BE2C (cell line): Measurements from ENCODE around the gene FBLN2. TPM values are rescaled to one million over a fixed set of nuclear protein-coding genes. Genes with fewer than 3 reads are reported as not detected.
A peak's percentile ranks its signal among the peaks of the same experiment; 100 is the strongest.
"Not testable (repeated sequence)": the region's sequence is repeated elsewhere in the genome, so short reads cannot be mapped to it uniquely, and the experiment has no call there.

ENCODE experiments used
- DNase-seq: peaks from one replicate; pipeline ENCODE4 v3.0.0-alpha.2; 2020
- H3K27me3 ChIP-seq: fragments of 250-450 bp; sonication (Bioruptor Pico); 2 replicates; pipeline ENCODE4 v1.5.1; 2020; ENCODE audit warnings: mild to moderate bottlenecking
- H3K36me3 ChIP-seq: fragments of 250-450 bp; sonication (Bioruptor Pico); 2 replicates; pipeline ENCODE4 v1.5.1; 2020; ENCODE audit warnings: mild to moderate bottlenecking
- H3K4me1 ChIP-seq: fragments of 250-450 bp; sonication (Bioruptor Pico); 2 replicates; pipeline ENCODE4 v1.5.1; 2020
- H3K4me3 ChIP-seq: 2 replicates; pipeline ENCODE4 v1.5.1; 2011; ENCODE audit warnings: low read depth, low read length
- H3K9me3 ChIP-seq: fragments of 250-450 bp; sonication (Bioruptor Pico); 2 replicates; pipeline ENCODE4 v1.5.1; 2020
- CTCF ChIP-seq: IDR thresholded peaks from 2 replicates; pipeline ENCODE4 v1.5.1; 2012; ENCODE audit warnings: mild to moderate bottlenecking, low read depth, low read length
- polyA plus RNA-seq: library from polyadenylated mRNA; unstranded; fragments of >200 nt; gene quantifications from one replicate; pipeline ENCODE4 v1.2.1, GENCODE V29; 2012; ENCODE audit warnings: low read depth, missing spikeins; ENCODE audit not compliant: insufficient read length, insufficient read depth

Gene FBLN2
- polyA plus RNA-seq = not detected

- Histone ChIP-seq H3K4me3 (no peak within 1 kb of the TSS), H3K27me3 (no peaks in the 10 kb centered on the region), H3K4me1 (peaks cover 9% of the 10 kb centered on the region), H3K9me3 (no peaks in the 10 kb centered on the region), H3K36me3 (no peaks in the 10 kb centered on the region)
- no peak for TF ChIP-seq CTCF
- peak; percentile 66 for DNase-seq
These were observed at the start of gene FBLN2 for GRCh38 chr3:13548696-13549622. Gene FBLN2, plus strand, starts transcription at chr3:13549125. Its CDS starts 21,231 bp downstream, at chr3:13570356.

- not testable (repeated sequence) for DNase-seq, H3K4me1 ChIP-seq, H3K9me3 ChIP-seq
These were observed 49.7 kb upstream of the FBLN2 start for GRCh38 chr3:13499246-13499645.

GRCh38 chr3:13500133-13500885 is 48.6 kb upstream of the FBLN2 start:
- no peaks in the 10 kb centered on the region for H3K27me3 ChIP-seq

More at GRCh38 chr3:13499246-13499645, 49.7 kb upstream of the FBLN2 start:
- H3K27me3 ChIP-seq, H3K36me3 ChIP-seq, H3K4me3 ChIP-seq: not testable (repeated sequence)

GRCh38 chr3:13501056-13501455 is 47.9 kb upstream of the FBLN2 start:
- Histone ChIP-seq H3K4me1 (no peaks in the 10 kb centered on the region; the same call in 1 of the 2 replicates), H3K27me3 (no peaks in the 10 kb centered on the region), H3K4me3 (no peak overlapping the region), H3K36me3 (no peaks in the 10 kb centered on the region), H3K9me3 (no peaks in the 10 kb centered on the region)
- no peak for DNase-seq
- TF ChIP-seq CTCF = no peak

More at GRCh38 chr3:13500133-13500885, 48.6 kb upstream of the FBLN2 start:
- no peak overlapping the region for H3K4me3 ChIP-seq
- no peaks in the 10 kb centered on the region; the same call in 1 of the 2 replicates for H3K4me1 ChIP-seq
- H3K9me3 ChIP-seq = no peaks in the 10 kb centered on the region
- peak; percentile 35 for DNase-seq
- TF ChIP-seq CTCF = peak; percentile 46
- no peaks in the 10 kb centered on the region for H3K36me3 ChIP-seq

- no peaks in the 10 kb centered on the region; the same call in 1 of the 2 replicates for H3K4me1 ChIP-seq
These were observed 47.4 kb upstream of the FBLN2 start for GRCh38 chr3:13501521-13501920.

More at GRCh38 chr3:13501521-13501920, 47.4 kb upstream of the FBLN2 start:
- no peak overlapping the region for H3K4me3 ChIP-seq
- H3K36me3 ChIP-seq = no peaks in the 10 kb centered on the region
- no peaks in the 10 kb centered on the region for H3K9me3 ChIP-seq
- H3K27me3 ChIP-seq = no peaks in the 10 kb centered on the region
- TF ChIP-seq CTCF = no peak
- no peak for DNase-seq
